Measurements from ENCODE around the gene CDK16.

Gene CDK16

GRCh38 chrX:47186096-47186740, 32.3 kb upstream of the CDK16 start:
- no peak for FAIRE-seq

- no peak for FAIRE-seq
These were observed 31.3 kb upstream of the CDK16 start for GRCh38 chrX:47187106-47187677.

- FAIRE-seq = no peak
These were observed 28.6 kb upstream of the CDK16 start for GRCh38 chrX:47189906-47190305.

- peak; percentile 91 for FAIRE-seq
These were observed 27.8 kb upstream of the CDK16 start for GRCh38 chrX:47190445-47191269.

GRCh38 chrX:47191331-47191730, 27.1 kb upstream of the CDK16 start:
- no peak for FAIRE-seq

- no peak for FAIRE-seq
These were observed 26.6 kb upstream of the CDK16 start for GRCh38 chrX:47191806-47192401.

- no peak for FAIRE-seq
These were observed 24.8 kb upstream of the CDK16 start, which contains the start of gene UBA1 for GRCh38 chrX:47193475-47194193. TSS of gene UBA1 (plus strand) at chrX:47193829. CDS start at chrX:47198803, 4,974 bp downstream.

- no peak for FAIRE-seq
These were observed 24.2 kb upstream of the CDK16 start for GRCh38 chrX:47194194-47194787.

GRCh38 chrX:47196098-47196497, 22.4 kb upstream of the CDK16 start:
- no peak for FAIRE-seq

GRCh38 chrX:47197526-47197925, 21.0 kb upstream of the CDK16 start:
- no peak for FAIRE-seq

GRCh38 chrX:47198026-47198686, 20.3 kb upstream of the CDK16 start:
- FAIRE-seq = no peak

GRCh38 chrX:47198687-47199080, 19.8 kb upstream of the CDK16 start:
- FAIRE-seq = no peak

- FAIRE-seq = no peak
These were observed 19.2 kb upstream of the CDK16 start for GRCh38 chrX:47199286-47199685.

GRCh38 chrX:47200385-47201150, 17.9 kb upstream of the CDK16 start:
- no peak for FAIRE-seq

GRCh38 chrX:47201345-47201944, 17.0 kb upstream of the CDK16 start:
- no peak for FAIRE-seq

- FAIRE-seq = no peak
These were observed 16.2 kb upstream of the CDK16 start for GRCh38 chrX:47202316-47202715.

- no peak for FAIRE-seq
These were observed 15.6 kb upstream of the CDK16 start for GRCh38 chrX:47202877-47203276.

- FAIRE-seq = no peak
These were observed 13.5 kb upstream of the CDK16 start for GRCh38 chrX:47204970-47205369.

- FAIRE-seq = no peak
These were observed 12.2 kb upstream of the CDK16 start for GRCh38 chrX:47206316-47206715.

GRCh38 chrX:47208108-47208507, 10.4 kb upstream of the CDK16 start:
- FAIRE-seq = no peak

Measured in islet of Langerhans (tissue), 1 donor.